ENCODE measurements around the gene CSNK2B. TPM values are rescaled to one million over a fixed set of nuclear protein-coding genes. Genes with fewer than 3 reads are reported as not detected.

The CSNK2B gene
- total RNA-seq, 1 experiment from 2014 or later, result 219 TPM

GRCh38 chr6:31713465-31713864, 47.6 kb downstream of the CSNK2B start:
- POLR2A ChIA-PET, result interaction anchor here (0.6 kb wide), 1 partner anchor 107 kb away, joined by 3 read pairs; no protein-coding TSS in a partner anchor

DNA sequence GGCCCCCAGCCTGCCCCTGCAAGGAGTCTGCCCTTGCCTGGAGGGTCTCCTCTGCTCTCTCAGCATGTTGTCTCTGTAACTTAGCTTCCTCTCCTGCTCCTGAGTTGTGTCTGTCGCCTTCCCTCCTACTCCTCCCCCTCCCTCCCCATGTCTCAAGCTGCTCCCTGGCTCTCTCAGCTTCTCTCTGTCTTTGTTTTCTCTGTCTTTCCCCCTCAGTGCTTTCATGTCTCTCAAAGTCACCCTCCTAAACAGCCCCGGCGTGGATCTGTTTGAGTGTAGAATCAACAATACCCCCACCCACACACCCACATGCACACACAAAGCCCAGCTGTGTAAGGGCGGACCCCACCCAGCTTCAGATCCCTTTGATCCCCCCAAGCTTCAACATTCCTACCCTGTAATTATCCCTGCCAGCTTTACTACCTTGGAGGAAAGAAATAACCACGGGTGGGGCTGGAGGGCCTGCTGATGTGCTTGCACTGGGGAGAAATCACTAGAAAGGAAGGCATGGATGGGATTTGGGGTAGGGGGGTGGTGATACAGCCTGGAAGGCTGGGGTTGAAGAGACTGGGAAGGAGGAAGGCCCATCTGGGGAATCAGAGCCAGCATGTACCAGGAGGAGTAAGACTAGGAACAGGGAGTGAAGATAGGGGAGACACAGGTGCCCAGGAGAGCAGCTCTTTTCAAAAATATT, 48.3 kb downstream of the CSNK2B start:
- Histone ChIP-seq H3K9me3 (ENCODE audit: control insufficient read depth, insufficient read depth, low read depth, low read length) (no peaks in the 10 kb centered on the region), H3K4me1 (ENCODE audit: control insufficient read depth, insufficient read depth, low read length) (no peaks in the 10 kb centered on the region; the same call in 1 of the 2 replicates), H3K36me3 (ENCODE audit: control insufficient read depth, insufficient read depth, low read length) (no peaks in the 10 kb centered on the region), H3K27ac (ENCODE audit: low read length) (no peak overlapping the region), H3K4me3 (ENCODE audit: low read depth in 2 of 2, low read length in 2 of 2) (no peak overlapping the region), H3K27me3 (ENCODE audit: control insufficient read depth, insufficient read depth, low read length) (no peaks in the 10 kb centered on the region)
- in situ Hi-C loops (cut with HindIII; ENCODE audit: low pct_unique_long_range_greater_than_20kb, low sequenced_read_pairs), result no loop called here
- CTCF ChIA-PET, result no interaction called here
- TF ChIP-seq, protein P1, sequence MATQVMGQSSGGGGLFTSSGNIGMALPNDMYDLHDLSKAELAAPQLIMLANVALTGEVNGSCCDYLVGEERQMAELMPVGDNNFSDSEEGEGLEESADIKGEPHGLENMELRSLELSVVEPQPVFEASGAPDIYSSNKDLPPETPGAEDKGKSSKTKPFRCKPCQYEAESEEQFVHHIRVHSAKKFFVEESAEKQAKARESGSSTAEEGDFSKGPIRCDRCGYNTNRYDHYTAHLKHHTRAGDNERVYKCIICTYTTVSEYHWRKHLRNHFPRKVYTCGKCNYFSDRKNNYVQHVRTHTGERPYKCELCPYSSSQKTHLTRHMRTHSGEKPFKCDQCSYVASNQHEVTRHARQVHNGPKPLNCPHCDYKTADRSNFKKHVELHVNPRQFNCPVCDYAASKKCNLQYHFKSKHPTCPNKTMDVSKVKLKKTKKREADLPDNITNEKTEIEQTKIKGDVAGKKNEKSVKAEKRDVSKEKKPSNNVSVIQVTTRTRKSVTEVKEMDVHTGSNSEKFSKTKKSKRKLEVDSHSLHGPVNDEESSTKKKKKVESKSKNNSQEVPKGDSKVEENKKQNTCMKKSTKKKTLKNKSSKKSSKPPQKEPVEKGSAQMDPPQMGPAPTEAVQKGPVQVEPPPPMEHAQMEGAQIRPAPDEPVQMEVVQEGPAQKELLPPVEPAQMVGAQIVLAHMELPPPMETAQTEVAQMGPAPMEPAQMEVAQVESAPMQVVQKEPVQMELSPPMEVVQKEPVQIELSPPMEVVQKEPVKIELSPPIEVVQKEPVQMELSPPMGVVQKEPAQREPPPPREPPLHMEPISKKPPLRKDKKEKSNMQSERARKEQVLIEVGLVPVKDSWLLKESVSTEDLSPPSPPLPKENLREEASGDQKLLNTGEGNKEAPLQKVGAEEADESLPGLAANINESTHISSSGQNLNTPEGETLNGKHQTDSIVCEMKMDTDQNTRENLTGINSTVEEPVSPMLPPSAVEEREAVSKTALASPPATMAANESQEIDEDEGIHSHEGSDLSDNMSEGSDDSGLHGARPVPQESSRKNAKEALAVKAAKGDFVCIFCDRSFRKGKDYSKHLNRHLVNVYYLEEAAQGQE (IDR thresholded peaks at IDR 0.05; ENCODE audit: insufficient read depth in 1 of 2, low read depth in 2 of 2, low read length in 1 of 2), result no peak
- TF ChIP-seq TCF7L2 (IDR thresholded peaks at IDR 0.05; ENCODE audit: low read depth, low read length), result no peak
- TF ChIP-seq SIN3A (IDR thresholded peaks at IDR 0.05; ENCODE audit: borderline replicate concordance, insufficient read depth, low read depth, low read length), result no peak
- TF ChIP-seq, protein P2, sequence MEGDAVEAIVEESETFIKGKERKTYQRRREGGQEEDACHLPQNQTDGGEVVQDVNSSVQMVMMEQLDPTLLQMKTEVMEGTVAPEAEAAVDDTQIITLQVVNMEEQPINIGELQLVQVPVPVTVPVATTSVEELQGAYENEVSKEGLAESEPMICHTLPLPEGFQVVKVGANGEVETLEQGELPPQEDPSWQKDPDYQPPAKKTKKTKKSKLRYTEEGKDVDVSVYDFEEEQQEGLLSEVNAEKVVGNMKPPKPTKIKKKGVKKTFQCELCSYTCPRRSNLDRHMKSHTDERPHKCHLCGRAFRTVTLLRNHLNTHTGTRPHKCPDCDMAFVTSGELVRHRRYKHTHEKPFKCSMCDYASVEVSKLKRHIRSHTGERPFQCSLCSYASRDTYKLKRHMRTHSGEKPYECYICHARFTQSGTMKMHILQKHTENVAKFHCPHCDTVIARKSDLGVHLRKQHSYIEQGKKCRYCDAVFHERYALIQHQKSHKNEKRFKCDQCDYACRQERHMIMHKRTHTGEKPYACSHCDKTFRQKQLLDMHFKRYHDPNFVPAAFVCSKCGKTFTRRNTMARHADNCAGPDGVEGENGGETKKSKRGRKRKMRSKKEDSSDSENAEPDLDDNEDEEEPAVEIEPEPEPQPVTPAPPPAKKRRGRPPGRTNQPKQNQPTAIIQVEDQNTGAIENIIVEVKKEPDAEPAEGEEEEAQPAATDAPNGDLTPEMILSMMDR (IDR thresholded peaks at IDR 0.05), result no peak
- no peak for TF ChIP-seq POLR2AphosphoS5 (IDR thresholded peaks at IDR 0.05; ENCODE audit: low read depth, low read length)
- ATAC-seq (no peak), DNase-seq (ENCODE audit: low read depth, low spot score) (no peak)
- BruUV-seq (replicated peaks), result no TSS peak
- intact Hi-C loops (cut with micrococcal nuclease; ENCODE audit: unreplicated experiment), result no loop called here
- POLR2A ChIA-PET, result interaction anchor here (0.5 to 0.7 kb wide), 2 partner anchors 16 to 20 kb away, joined by 4 to 9 read pairs; no protein-coding TSS in a partner anchor

More at GRCh38 chr6:31713465-31713864, 47.6 kb downstream of the CSNK2B start:
- Histone ChIP-seq H3K27ac (ENCODE audit: low read length) (no peak overlapping the region), H3K27me3 (ENCODE audit: control insufficient read depth, insufficient read depth, low read length) (no peaks in the 10 kb centered on the region), H3K4me1 (ENCODE audit: control insufficient read depth, insufficient read depth, low read length) (no peaks in the 10 kb centered on the region; the same call in 1 of the 2 replicates), H3K36me3 (ENCODE audit: control insufficient read depth, insufficient read depth, low read length) (no peaks in the 10 kb centered on the region), H3K4me3 (ENCODE audit: low read depth in 2 of 2, low read length in 2 of 2) (no peak overlapping the region), H3K9me3 (ENCODE audit: control insufficient read depth, insufficient read depth, low read depth, low read length) (no peaks in the 10 kb centered on the region)
- intact Hi-C loops (cut with micrococcal nuclease; ENCODE audit: unreplicated experiment) (no loop called here), in situ Hi-C loops (cut with HindIII; ENCODE audit: low pct_unique_long_range_greater_than_20kb, low sequenced_read_pairs) (no loop called here)
- no TSS peak for BruUV-seq (replicated peaks)
- DNase-seq (ENCODE audit: low read depth, low spot score) (no peak), ATAC-seq (no peak)
- TF ChIP-seq, protein P1 (IDR thresholded peaks at IDR 0.05; ENCODE audit: insufficient read depth in 1 of 2, low read depth in 2 of 2, low read length in 1 of 2), result no peak
- TF ChIP-seq TCF7L2 (IDR thresholded peaks at IDR 0.05; ENCODE audit: low read depth, low read length) (no peak), SIN3A (IDR thresholded peaks at IDR 0.05; ENCODE audit: borderline replicate concordance, insufficient read depth, low read depth, low read length) (no peak), POLR2AphosphoS5 (IDR thresholded peaks at IDR 0.05; ENCODE audit: low read depth, low read length) (no peak)
- TF ChIP-seq, protein P2 (IDR thresholded peaks at IDR 0.05), result no peak
- CTCF ChIA-PET, result no interaction called here

Measured in Panc1 (cell line).